CD4-positive, alpha-beta T cell treated with Interferon gamma for 1 hour (primary cell): ENCODE data around the gene MAN1B1.

Experiments
- DNase-seq: peaks from one replicate; pipeline ENCODE4 v3.0.0-alpha.2; 2020

Gene MAN1B1

DNA sequence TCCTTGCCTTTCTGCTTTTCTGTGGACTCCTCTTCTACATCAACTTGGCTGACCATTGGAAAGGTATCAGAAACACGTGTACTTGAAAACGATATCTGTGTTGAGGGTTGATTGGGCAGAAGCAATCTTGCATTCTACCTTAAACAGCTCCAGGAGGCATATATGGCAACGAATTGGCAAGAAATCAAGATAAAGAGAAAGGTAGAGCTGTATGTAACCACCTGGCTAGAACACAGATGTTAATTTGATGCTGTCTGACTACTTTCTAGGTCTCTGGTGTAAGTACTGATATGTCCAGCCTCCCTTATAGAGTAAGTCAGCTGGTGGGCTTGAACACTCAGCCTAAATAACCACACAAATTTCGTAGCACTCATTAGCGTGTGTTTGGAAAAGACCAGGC lies 1.3 kb downstream of the MAN1B1 start:
- no peak for DNase-seq

DNA sequence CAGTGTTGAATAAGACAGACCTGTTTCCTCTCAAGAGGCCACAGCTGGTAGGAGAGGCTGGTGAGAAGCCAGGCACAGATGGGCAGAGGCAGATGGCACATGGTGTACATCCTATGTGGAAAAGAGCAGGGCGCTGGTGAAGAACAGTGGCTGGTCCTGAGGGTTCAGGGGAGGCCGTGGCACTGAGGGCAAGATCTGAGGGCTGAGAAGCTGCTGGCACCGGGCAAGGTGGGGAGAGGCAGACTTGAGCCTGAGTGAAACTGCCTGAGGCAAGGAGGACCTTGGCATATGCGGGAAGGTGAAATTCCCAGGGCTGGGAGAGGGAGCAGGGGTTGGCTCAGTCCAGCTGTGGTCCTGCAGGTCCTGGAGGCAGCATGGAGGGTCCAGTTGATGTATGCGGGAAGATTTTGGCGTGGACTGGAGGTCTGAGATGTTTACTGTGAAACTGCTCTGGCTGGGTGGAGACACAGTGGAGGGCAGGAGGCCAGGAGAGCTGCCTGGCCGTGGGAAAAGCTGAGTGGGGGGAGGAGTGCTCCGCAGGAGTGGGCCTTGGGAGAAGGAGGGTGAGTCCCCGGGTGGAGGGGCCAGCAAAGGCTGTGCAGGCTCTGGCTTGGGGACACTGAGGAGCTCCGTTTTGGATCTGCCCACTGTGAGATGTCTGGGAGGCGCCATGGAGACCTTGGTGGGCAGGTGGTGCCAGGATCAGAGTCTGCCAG lies 2.6 kb downstream of the MAN1B1 start:
- no peak for DNase-seq

DNA sequence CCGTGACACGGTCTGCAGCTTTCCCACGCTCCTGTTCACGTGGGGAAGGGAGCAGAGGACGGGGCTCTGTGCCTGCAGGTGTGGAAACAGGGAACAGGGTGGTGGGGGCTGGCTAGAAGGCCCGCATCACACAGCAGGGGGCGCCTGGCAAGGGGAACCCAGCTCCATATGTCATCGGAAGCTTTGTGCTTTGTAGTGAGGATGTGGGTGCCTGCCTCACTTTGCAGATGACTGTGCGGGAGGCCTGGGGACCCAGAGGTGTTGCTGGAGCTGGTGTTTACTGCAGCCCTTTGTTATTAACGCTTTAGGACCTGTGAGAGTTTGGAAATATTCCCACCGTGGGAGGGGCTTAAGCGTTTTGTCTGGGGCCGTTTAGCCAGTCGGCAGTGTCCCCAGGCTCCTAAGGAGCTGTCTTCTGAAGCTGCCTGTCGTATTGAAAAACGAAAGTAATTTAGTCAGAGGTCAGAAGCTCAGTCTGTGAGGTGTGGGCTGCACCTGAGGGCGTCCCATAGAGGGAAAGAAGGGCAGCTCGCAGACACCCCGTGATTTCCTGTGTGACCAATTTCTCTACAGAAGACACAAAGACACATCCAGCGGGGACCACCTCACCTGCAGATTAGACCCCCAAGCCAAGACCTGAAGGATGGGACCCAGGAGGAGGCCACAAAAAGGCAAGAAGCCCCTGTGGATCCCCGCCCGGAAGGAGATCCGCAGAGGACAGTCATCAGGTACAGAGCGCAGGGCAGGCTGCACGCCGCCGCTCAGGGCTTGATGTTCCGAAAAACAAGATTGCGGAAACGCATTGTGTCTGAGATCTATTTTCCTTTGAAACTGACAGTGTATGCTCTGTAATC lies 9.1 kb downstream of the MAN1B1 start:
- DNase-seq: peak; percentile 81

GRCh38 chr9:137096785-137097546 lies 10.2 kb downstream of the MAN1B1 start:
- no peak for DNase-seq

GRCh38 chr9:137097761-137098462 lies 11.1 kb downstream of the MAN1B1 start:
- no peak for DNase-seq

GRCh38 chr9:137099231-137099630 lies 12.4 kb downstream of the MAN1B1 start:
- no peak for DNase-seq

DNA sequence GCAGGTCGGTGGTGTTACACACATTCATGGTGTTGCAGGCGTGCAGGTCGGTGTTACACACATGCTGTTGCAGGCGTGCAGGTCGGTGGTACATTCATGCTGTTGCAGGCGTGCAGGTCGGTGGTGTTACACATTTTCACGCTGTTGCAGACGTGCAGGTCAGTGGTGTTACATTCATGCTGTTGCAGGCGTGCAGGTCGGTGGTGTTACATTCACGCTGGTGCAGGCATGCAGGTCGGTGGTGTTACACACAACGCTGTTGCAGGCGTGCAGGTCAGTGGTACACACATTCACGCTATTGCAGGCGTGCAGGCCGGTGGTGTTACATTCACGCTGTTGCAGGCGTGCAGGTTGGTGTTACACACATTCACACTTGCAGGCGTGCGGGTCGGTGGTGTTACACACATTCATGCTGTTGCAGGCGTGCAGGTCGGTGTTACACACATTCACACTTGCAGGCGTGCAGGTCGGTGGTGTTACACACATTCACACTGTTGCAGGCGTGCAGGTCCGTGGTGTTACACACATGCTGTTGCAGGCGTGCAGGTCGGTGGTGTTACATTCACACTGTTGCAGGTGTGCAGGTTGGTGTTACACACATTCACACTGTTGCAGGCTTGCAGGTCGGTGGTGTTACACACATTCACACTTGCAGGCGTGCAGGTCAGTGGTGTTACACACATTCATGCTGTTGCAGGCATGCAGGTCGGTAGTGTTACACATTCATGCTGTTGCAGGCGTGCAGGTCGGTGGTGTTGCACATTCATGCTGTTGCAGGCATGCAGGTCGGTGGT lies 16.6 kb downstream of the MAN1B1 start:
- DNase-seq: no peak

DNA sequence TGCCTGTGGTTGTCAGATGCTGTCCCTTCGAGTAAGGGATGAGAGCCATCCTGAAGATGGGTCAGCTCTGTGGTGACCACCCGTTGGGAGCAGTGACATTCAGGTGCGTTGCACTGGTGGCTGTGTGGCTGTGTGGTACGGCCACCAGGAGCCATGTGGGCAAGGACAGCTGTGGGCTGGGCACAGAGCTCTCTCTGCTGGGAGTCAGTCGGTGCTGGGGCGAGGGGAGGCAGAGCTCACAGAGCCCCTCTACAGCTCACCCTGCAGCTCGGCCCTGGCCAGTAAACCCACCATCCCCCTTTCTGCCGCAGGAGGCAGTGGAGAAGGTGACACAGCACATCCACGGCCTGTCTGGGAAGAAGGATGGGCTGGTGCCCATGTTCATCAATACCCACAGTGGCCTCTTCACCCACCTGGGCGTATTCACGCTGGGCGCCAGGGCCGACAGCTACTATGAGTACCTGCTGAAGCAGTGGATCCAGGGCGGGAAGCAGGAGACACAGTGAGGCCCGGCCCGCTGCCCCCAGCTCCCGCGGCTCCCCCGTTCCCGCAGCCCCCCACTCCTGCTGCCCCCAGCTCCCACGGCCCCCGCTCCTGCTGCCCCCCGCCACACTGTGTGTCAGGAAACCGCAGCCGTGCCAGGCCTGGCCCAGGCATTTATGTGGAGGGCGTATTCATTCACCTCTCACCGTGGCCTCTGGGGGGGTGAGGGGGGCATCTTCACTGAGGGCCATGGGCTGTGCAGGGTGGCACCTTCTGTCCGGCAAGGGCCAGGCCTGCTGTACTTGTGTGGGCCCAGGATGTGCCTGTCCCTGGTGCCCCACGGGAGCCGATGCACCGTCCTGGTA lies 19.3 kb downstream of the MAN1B1 start:
- DNase-seq: no peak

DNA sequence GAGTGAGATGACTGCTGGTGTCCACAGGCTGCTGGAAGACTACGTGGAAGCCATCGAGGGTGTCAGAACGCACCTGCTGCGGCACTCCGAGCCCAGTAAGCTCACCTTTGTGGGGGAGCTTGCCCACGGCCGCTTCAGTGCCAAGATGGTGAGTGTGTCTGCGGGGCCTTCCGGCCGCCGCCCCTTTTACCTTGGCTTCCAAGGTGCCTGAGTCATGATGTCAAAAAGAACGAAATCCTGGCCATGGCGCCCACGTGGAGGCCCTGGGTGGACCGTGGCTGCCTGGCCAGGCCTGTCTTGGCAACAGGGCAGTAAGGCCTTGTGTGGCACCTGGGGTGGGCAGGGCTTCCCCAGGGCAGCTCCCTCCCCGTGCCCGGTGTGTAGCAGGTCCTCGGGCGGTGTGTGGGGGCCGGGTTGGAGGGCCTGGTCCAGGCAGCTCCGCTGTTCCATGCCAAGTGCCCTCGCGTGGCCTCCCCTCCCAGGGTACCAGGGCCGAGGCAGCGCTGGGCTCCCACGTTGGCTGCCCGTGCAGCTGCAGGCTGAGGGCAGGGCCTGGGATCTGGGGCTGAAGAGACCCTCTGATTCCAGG lies 20.0 kb downstream of the MAN1B1 start:
- DNase-seq: no peak

DNA sequence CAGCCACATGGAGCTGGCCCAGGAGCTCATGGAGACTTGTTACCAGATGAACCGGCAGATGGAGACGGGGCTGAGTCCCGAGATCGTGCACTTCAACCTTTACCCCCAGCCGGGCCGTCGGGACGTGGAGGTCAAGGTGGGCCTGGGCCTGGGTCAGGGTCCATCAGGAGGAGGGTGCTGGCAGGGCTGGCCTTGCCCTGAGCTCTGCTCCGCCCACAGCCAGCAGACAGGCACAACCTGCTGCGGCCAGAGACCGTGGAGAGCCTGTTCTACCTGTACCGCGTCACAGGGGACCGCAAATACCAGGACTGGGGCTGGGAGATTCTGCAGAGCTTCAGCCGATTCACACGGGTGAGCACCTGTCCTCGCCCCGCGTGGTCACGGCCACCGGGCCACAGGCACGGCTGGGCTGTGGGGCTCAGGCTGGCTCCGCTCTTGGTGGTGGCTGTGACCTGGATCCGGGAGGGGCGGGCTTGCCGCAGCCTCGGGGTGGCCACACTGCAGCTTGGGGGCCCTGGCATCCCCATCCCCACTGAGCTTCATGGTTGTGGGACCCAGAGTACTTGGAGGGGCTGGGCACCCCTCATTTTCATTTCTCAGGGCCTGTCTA lies 20.6 kb downstream of the MAN1B1 start:
- no peak for DNase-seq

DNA sequence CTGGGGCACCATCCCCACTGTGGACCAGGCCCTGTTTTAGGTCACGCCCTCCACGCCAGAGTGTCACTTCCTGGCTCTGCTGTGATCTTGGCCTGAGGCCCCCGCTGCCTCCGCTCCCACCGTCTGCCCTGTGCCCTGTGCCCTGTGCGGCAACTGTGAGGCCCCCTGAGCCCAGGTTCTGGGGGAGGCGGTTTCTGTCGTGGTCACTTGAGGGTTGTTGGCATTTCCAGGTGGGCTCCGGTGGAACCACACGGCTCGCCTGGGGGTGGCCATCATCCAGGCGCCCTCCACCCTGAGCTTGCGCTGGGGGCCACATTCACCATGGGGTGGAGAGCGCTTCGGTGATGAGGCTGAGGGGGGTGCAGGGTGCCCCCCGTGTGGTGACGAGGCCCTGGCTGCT lies 21.2 kb downstream of the MAN1B1 start:
- DNase-seq: no peak

DNA sequence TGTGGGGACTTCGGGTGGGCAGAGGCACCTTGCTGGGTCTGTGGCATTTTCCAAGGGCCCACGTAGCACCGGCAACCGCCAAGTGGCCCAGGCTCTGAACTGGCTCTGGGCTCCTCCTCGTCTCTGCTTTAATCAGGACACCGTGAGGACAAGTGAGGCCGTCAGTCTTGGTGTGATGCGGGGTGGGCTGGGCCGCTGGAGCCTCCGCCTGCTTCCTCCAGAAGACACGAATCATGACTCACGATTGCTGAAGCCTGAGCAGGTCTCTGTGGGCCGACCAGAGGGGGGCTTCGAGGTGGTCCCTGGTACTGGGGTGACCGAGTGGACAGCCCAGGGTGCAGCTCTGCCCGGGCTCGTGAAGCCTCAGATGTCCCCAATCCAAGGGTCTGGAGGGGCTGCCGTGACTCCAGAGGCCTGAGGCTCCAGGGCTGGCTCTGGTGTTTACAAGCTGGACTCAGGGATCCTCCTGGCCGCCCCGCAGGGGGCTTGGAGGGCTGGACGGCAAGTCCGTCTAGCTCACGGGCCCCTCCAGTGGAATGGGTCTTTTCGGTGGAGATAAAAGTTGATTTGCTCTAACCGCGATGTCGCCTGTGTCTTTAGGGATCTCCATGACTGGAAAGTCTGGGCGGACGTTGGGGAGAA lies 21.9 kb downstream of the MAN1B1 start:
- no peak for DNase-seq

DNA sequence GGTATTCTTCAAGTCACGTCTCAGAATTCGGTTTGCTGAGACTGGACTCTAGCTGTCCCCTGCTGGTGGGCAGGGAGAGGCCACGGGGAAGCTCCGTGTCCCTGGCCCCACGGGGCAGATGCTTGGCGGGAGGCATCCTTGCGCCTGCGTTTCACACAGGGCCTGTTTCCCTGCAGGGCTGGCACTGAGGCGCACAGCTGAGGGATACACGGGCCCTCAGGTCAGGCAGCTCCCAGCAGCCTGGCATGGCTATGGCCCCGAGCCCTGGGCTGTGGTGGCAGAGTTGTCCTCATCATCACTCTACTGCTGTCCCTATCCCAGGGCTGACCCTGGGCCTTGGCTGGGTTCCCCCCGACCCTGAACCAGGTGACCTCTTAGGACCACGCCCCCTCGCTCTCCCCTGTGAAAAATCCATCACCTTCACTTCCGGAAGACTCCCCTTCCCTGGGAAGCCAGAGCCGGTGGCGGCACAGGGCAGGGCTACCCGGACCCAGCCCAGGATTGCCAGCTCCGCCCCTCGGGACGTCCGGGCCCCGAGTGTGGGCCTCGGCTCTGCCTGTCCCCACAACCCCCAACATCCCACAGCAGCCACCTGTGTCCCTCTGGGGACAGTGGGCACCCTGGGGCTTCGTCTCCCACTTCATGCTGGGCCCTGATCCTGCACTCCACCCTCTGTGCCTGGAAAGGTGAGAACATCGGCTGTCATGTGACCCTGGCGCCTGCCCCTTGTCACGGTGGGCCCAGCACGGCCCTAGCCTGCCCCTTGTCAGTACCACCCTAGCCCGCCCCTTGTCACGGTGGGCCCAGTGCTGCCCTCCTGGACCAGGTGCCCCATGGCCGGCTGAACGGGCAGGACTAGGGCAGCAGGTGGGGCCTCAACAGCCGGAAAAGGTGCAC lies 22.7 kb downstream of the MAN1B1 start:
- DNase-seq: no peak

- no peak for DNase-seq
Observed at GRCh38 chr9:137110147-137110910, 23.5 kb downstream of the MAN1B1 start.

DNA sequence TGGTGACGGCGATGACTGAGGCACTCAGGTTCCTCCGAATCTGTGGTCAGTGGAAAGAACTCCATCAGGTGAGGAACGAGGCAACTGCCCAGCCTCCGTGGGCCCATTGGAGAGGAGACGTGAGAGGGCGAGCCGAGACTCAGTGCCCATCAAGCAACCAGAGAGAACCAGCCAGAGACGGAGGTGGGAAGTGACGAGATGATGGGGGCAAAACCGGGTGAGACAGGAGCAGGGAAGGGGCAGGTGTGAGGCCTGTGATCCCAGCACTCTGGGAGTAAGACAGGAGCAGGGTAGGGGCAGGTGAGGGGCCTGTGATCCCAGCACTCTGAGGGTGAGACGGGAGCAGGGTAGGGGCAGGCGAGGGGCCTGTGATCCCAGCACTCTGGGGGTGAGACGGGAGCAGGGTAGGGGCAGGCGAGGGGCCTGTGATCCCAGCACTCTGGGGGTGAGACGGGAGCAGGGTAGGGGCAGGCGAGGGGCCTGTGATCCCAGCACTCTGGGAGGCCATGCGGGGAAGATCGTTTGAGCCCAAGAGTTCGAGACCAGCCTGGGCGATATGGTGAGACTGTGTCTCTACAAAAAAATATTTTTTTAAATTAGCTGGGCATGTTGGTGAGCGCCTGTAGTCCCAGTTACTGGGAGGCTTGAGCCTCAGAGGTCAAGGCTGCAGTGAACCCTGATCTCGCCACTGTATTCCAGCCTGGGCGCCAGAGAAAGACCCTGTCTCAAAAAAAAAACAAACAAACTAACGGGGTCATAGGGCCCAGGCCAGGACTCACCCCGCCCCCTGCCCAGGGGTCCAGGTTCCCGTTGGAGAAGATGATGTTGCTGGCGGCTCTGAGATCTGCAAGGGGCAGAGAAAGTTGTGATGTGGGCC lies 24.4 kb downstream of the MAN1B1 start:
- no peak for DNase-seq

GRCh38 chr9:137111788-137112563 lies 25.2 kb downstream of the MAN1B1 start:
- DNase-seq: no peak
